Frontal cortex (tissue), 4 donors: ENCODE measurements around the gene AZU1. TPM values are rescaled to one million over a fixed set of nuclear protein-coding genes. Genes with fewer than 3 reads are reported as not detected.
"Not testable (repeated sequence)": the region's sequence is repeated elsewhere in the genome, so short reads cannot be mapped to it uniquely, and the experiment has no call there.

ENCODE experiments used
- DNase-seq, 2 donors: peaks; one replicate each; pipeline ENCODE4 v3.0.0; 2012; ENCODE audit warnings: low spot score in 2 of 2
- FAIRE-seq: peaks from 2 replicates; lab custom pipeline; 2012; peaks lifted over from hg19 to GRCh38; lab: Jason Lieb, UNC
- total RNA-seq: library from RNA; depleted of rRNA; stranded (reverse); fragments of >200 nt; gene quantifications from one replicate; pipeline ENCODE4 v1.2.3, GENCODE V29; 2014
- donor health status: control.
- donor health status: control.
- donor health status: control.

AZU1 gene
- total RNA-seq, 1 donor from 2014 or later = 0.41 TPM

- FAIRE-seq = no peak
- DNase-seq = peak in 1 of 2 donors; percentile 51
These were observed 19.8 kb upstream of the AZU1 start for GRCh38 chr19:807627-808422.

GRCh38 chr19:808423-808775 is 19.2 kb upstream of the AZU1 start:
- DNase-seq (no peak), FAIRE-seq (no peak)

DNA sequence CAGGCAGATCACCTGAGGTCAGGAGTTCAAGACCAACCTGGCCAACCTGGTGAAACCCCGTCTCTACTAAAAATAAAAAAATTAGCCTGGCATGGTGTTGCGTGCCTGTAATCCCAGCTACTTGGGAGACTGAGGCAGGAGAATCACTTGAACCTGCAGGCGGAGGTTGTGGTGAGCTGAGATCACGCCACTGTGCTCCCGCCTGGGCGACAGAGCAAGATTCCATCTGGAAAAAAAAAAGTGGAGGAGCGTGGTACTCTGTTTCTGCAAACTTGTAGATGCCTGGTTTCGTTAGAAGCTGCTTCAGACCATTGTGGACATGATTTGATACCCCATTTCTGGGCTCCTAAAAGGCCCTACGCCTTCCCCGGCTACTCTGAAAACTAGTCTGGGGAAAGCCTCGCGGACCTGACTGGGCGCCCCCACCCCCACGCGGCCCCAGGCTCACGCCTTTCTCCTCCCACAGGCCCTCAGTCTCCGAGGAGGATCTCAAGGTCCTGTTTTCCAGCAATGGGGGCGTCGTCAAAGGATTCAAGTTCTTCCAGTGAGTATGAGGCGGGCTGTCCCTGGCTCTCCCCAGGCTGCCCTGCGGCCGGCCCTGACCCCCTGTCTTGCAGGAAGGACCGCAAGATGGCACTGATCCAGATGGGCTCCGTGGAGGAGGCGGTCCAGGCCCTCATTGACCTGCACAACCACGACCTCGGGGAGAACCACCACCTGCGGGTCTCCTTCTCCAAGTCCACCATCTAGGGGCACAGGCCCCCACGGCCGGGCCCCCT is 17.4 kb upstream of the AZU1 start:
- FAIRE-seq (no peak), DNase-seq (no peak)

DNA sequence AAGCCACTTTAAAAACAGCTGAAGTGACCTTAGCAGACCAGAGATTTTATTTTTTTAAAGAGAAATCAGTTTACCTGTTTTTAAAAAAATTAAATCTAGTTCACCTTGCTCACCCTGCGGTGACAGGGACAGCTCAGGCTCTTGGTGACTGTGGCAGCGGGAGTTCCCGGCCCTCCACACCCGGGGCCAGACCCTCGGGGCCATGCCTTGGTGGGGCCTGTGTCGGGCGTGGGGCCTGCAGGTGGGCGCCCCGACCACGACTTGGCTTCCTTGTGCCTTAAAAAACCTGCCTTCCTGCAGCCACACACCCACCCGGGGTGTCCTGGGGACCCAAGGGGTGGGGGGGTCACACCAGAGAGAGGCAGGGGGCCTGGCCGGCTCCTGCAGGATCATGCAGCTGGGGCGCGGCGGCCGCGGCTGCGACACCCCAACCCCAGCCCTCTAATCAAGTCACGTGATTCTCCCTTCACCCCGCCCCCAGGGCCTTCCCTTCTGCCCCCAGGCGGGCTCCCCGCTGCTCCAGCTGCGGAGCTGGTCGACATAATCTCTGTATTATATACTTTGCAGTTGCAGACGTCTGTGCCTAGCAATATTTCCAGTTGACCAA is 16.7 kb upstream of the AZU1 start:
- DNase-seq (no peak), FAIRE-seq (no peak)

DNA sequence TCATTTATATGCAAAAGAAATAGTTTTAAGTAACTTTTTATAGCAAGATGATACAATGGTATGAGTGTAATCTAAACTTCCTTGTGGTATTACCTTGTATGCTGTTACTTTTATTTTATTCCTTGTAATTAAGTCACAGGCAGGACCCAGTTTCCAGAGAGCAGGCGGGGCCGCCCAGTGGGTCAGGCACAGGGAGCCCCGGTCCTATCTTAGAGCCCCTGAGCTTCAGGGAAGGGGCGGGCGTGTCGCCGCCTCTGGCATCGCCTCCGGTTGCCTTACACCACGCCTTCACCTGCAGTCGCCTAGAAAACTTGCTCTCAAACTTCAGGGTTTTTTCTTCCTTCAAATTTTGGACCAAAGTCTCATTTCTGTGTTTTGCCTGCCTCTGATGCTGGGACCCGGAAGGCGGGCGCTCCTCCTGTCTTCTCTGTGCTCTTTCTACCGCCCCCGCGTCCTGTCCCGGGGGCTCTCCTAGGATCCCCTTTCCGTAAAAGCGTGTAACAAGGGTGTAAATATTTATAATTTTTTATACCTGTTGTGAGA is 16.1 kb upstream of the AZU1 start:
- DNase-seq (no peak), FAIRE-seq (no peak)

DNA sequence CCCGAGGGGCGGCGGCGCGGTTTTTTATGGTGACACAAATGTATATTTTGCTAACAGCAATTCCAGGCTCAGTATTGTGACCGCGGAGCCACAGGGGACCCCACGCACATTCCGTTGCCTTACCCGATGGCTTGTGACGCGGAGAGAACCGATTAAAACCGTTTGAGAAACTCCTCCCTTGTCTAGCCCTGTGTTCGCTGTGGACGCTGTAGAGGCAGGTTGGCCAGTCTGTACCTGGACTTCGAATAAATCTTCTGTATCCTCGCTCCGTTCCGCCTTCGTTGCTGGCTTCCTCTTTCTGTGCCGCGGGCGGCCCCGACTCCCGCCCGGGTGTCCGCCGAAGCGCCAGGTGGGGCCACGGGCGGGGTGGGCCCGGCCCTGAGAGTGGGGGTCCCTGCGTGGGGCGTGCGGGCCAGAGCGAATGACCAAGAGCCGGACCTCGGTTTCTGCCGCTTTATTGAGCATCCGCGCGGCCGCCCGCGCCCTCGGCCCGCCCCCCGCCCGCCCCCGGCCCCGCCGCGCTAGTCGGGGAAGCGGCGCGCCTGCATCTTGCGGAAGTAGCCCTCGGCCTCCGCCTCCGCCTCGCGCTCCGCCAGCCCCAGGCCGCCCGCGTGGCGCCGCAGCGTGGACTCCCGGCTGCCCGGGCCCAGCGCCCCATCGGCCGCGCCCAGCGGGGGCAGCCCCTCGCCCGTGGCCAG is 15.4 kb upstream of the AZU1 start:
- DNase-seq (no peak), FAIRE-seq (no peak)

GRCh38 chr19:812747-813218 is 14.9 kb upstream of the AZU1 start:
- FAIRE-seq = no peak
- DNase-seq = no peak

DNA sequence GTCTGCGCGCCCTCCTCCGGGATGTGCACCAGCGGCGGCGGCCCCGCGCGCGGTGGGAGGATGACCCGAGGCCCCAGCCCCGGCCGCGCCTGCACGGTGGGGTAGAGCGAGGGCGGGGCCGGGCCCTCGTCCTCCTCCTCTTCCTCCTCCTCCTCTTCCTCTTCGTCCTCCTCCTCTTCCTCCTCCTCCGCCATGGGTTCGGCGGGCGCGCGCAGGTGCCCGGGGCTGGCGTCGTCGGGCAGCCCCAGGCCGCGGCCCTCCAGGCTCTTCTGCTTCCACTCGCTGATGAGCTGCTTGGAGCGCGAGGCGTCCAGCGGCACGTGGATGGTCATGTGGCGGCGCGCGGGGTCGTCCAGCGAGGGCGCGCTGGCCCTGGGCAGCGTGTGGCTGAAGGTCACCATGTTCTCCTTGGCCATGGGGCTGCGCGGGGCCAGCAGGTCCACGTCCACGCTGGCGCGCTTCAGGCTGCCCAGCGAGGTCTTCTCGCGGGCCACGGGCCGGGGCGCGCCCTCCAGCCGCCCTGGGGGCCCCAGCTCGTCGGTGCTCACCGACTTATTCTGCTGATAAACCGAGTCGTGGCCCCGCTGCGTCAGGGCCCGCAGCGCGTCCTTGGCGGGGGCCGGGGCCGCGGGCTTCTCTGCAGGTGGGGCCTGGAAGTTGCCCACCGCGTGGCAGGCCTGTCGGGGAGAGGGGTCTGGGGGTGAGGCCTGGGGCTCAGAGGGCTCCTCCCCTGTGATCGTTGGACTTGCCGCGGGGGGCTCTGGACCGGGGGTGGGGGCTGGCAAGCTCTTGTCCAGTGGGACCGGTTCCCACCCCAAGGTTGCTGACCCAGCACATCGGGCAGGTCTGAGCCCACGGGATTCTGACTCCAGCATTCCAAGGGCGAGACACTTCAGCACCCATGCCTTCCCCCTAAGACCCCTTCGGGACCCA is 14.2 kb upstream of the AZU1 start:
- FAIRE-seq (no peak), DNase-seq (no peak)

DNA sequence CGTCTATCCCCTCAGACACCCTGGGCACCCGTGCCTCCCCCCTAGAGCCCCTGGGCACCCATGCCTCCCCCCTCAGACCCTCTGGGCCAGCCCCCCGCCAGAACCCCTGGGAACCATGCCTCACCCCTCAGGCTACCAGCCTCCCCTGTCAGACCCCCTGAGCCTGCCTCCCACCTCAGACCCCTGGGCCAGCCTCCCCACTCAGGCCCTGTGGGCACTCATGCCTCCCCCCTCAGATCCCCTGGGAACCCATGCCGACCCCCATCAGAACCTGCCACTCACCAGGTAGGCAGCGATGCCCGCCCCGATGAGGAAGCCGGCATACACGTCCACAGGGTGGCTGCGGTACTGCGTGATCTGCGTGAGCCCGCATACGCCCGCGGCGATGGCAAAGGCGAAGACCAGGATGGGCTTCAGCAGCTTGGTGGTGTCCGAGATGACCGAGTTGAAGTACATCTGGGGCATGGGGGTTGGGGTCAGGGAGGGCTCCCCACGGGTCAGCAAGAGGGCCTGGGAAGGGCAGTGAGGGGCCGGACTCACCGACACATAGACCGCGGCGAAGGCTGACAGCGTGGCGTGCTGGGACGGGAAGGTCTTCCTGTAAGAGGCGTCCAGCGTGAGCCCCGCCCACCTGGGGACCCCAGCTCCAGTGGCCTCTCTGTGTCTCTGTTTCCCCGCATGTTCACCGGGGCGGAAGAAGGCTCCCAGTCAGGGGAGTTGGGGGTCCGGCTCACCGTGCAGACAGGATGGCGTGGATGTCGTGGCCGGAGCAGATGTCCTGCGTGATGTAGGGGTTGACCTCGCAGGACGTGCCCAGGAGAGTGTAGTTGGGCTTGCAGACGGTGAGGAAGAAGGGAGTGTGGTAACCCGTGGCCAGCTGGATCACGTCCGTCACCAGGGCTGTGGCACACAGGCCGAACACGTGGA is 13.2 kb upstream of the AZU1 start:
- no peak for FAIRE-seq

GRCh38 chr19:815079-815774 is 12.4 kb upstream of the AZU1 start:
- no peak for DNase-seq

More for the DNA sequence above, 13.2 kb upstream of the AZU1 start:
- no peak for DNase-seq

GRCh38 chr19:815775-816499 is 11.7 kb upstream of the AZU1 start:
- no peak for FAIRE-seq
- no peak for DNase-seq

More at GRCh38 chr19:815079-815774, 12.4 kb upstream of the AZU1 start:
- FAIRE-seq = no peak

DNA sequence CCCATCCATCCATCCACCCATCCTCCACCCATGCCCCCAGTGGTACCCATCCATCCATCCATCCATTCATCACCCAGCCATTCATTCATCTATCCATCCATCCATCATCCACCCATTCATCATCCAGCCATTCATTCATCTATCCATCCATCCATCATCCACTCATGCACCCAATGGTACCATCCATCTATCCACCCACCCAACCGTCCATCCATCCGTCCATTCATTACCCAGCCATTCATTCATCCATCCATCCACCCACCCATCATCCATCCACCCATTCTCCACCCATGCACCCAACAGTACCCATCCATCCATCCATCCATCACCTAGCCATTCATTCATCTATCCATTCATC is 11.2 kb upstream of the AZU1 start:
- no peak for FAIRE-seq

GRCh38 chr19:820212-820611 is 7.4 kb upstream of the AZU1 start:
- FAIRE-seq, DNase-seq: not testable (repeated sequence)

More for the DNA sequence above, 11.2 kb upstream of the AZU1 start:
- no peak for DNase-seq

GRCh38 chr19:821231-821824 is 6.3 kb upstream of the AZU1 start:
- peak in 1 of 2 donors; percentile 49 for DNase-seq
- FAIRE-seq = no peak

DNA sequence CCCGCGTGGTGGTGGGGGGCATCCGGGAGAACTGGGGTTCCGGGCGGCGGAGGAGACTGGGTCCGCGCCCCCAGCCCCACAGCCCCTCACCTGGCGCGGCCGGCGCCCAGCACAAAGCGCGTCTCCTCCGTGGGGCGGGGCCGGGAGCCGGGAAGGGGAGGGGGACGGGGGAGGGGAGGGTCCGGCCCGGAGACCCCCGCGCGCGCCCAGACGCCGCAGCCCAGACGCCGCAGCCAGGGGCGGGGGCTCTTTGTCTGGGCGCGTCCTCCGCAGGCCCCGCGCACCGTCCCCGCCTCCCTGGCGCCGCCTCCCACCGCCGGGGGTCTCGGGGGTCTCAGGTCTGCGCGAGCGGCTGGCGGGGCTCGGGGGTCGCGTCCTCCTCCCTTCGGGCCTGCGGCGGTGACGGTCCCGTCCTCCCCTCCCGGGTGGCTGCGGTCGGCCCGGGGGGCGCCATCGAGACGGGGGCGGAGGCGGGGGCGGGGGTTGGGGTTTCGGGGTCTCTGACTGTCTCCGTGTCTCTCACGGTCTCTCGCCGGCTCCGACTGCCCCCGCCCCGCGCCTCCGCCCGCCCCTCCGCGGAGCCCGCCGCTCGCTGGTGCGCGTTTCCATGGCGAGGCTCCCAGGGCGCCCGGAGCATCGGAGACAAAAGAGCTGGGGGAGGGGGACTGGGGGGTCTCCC is 5.7 kb upstream of the AZU1 start, which contains the start of gene PLPPR3:
TSS of gene PLPPR3 (minus strand) at position 131 of the 679 bp plus-strand sequence. CDS start 396 bp downstream, outside the sequence.
- DNase-seq (peak in 1 of 2 donors; percentile 55), FAIRE-seq (no peak)
